Stomach (tissue), 9 donors: ENCODE measurements around the gene ARHGAP24. TPM values are rescaled to one million over a fixed set of nuclear protein-coding genes. Genes with fewer than 3 reads are reported as not detected.
"Not testable (repeated sequence)": the region's sequence is repeated elsewhere in the genome, so short reads cannot be mapped to it uniquely, and the experiment has no call there.

Experiments
- DNase-seq, 2 donors: peaks; one replicate each; pipeline versions ENCODE4 v3.0.0 to v3.0.0-alpha.2; 2013 to 2019
- H3K27ac ChIP-seq, 5 donors: fragments of 200-600 bp in 4 of 5; sonication (generic) in 4 of 5; one replicate each; pipeline ENCODE4 v1.5.1; 2013 to 2019; ENCODE audit warnings: mild to moderate bottlenecking in 1 of 5, moderate library complexity in 1 of 5
- H3K27me3 ChIP-seq, 3 donors: fragments of 200-600 bp; sonication (generic); one replicate each; pipeline ENCODE4 v1.5.1; 2017 to 2019; ENCODE audit warnings: mixed run types in 1 of 3
- H3K36me3 ChIP-seq, 4 donors: fragments of 200-600 bp; sonication (generic); 1 replicate in 3 of 4; 2 replicates in 1 of 4; pipeline ENCODE4 v1.5.1; 2016 to 2019
- H3K4me1 ChIP-seq, 4 donors: fragments of 200-600 bp; sonication (generic); one replicate each; pipeline ENCODE4 v1.5.1; 2016 to 2019
- H3K4me3 ChIP-seq, 4 donors: fragments of 200-600 bp; sonication (generic) in 3 of 4; one replicate each; pipeline ENCODE4 v1.5.1; 2016 to 2019; ENCODE audit warnings: mild to moderate bottlenecking in 1 of 4
- H3K9me3 ChIP-seq, 4 donors: fragments of 200-600 bp; sonication (generic); one replicate each; pipeline ENCODE4 v1.5.1; 2016 to 2019
- CTCF ChIP-seq, 7 experiments: fragments of 450-650 bp in 4 of 7; fragments of 200-600 bp in 3 of 7; sonication (generic) in 3 of 7; IDR thresholded peaks; one replicate each; pipeline ENCODE4 v1.5.1; 2016 to 2019; ENCODE audit warnings: antibody characterized with exemption in 7 of 7, control low read depth in 2 of 7, mild to moderate bottlenecking in 1 of 7
- EP300 ChIP-seq: sonication (generic); formaldehyde crosslinking; IDR thresholded peaks from one replicate; pipeline ENCODE4 v1.6.1; 2017; ENCODE audit warnings: antibody characterized with exemption
- POLR2A ChIP-seq, 4 donors: fragments of 450-650 bp; IDR thresholded peaks; one replicate each; pipeline ENCODE4 v1.6.1; 2016; ENCODE audit warnings: antibody characterized with exemption in 4 of 4, control low read depth in 2 of 4, mild to moderate bottlenecking in 1 of 4, moderate library complexity in 1 of 4
- POLR2AphosphoS5 ChIP-seq, 3 donors: sonication (generic); formaldehyde crosslinking; IDR thresholded peaks; one replicate each; pipeline ENCODE4 v1.6.1; 2016; ENCODE audit warnings: antibody characterized with exemption in 3 of 3
- WGBS, 5 donors: extraction: QIAGEN DNeasy Blood & Tissue Kit in 3 of 5; methylation state at CpG; one replicate each; pipeline versions ENCODE4 v1.1.5 to v1.1.7; 2013 to 2018; 5-methylcytosine and 5-hydroxymethylcytosine counted together
- intact Hi-C: fragments of 100-400 bp; cut with DNase I; formaldehyde crosslinking; loops from one replicate; pipeline ENCODE4 v1.15.1; 2023; ENCODE audit warnings: low total_unique reads
- polyA plus RNA-seq, 3 donors: library from polyadenylated mRNA; stranded (reverse); fragments of 200-250 nt; gene quantifications; one replicate each; pipeline ENCODE4 v1.2.3, GENCODE V29; 2013
- total RNA-seq, 5 donors: library from RNA; depleted of rRNA; stranded (reverse); fragments of >200 nt; gene quantifications; one replicate each; pipeline versions ENCODE4 v1.1.0 to v1.2.3, GENCODE V29; 2014 to 2016
- donor health status: healthy with polysubstance abuse.
- donor health status: Bipolar disorder and iron deficiency.
- donor health status: healthy.

ARHGAP24 gene
- total and polyA plus RNA-seq, 8 donors = 6.4 to 152 (median 33.5) TPM

DNA sequence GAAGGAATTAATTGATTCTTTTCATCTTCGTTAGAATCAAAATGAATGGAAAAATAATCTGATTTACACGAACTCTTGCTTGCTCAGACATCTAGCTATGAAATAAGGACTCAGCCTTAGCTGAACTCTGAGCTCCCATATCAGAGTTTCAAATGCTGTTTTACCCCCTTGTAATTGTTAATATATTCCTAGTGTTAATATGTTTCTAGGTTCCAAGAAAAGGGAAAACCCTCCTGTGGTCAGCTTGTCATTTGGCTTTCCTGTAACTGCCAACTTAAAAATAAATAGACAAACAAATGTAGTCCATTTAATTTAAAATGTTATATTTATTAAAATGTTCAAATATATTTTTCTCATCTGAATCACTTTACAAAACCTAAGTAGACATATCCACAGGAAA is 432.1 kb downstream of the ARHGAP24 start:
- no peaks in the 10 kb centered on the region for H3K36me3 ChIP-seq
- 79 to 94% (median 91%) methylated on average over 2 of the region's 2 CpGs for WGBS, 5 donors
- intact Hi-C loops = no loop called here
- TF ChIP-seq POLR2A (IDR thresholded peaks at IDR 0.05) (no peak), EP300 (no peak), POLR2AphosphoS5 (IDR thresholded peaks at IDR 0.05) (no peak), CTCF (IDR thresholded peaks at IDR 0.05) (no peak)
- DNase-seq = no peak
- H3K4me3 ChIP-seq = no peak overlapping the region
- no peaks in the 10 kb centered on the region for H3K9me3 ChIP-seq
- peaks cover 0 to 47% (median 31%) of the 10 kb centered on the region in 4 donors for H3K4me1 ChIP-seq
- no peaks in the 10 kb centered on the region for H3K27me3 ChIP-seq
- no peak overlapping the region for H3K27ac ChIP-seq

- H3K4me3 ChIP-seq = peak overlapping the region in 1 of 4 donors; percentile 11
- no peaks in the 10 kb centered on the region for H3K27me3 ChIP-seq
- peak overlapping the region in 3 of 5 donors; percentile 3 to 49 (median 13) for H3K27ac ChIP-seq
- TF ChIP-seq POLR2A (IDR thresholded peaks at IDR 0.05) = no peak
- TF ChIP-seq EP300 = no peak
- TF ChIP-seq CTCF (IDR thresholded peaks at IDR 0.05) = no peak
- intact Hi-C loops = no loop called here
- WGBS, 5 donors = 47 to 77% (median 59%) methylated on average over 4 to 10 of the region's 10 CpGs
- no peaks in the 10 kb centered on the region for H3K36me3 ChIP-seq
- DNase-seq = peak in 1 of 2 donors; percentile 79
- no peaks in the 10 kb centered on the region for H3K9me3 ChIP-seq
- H3K4me1 ChIP-seq = peaks cover 11 to 64% (median 40%) of the 10 kb centered on the region in 4 donors
Measured at GRCh38 chr4:85909851-85910250, 434.9 kb downstream of the ARHGAP24 start.

DNA sequence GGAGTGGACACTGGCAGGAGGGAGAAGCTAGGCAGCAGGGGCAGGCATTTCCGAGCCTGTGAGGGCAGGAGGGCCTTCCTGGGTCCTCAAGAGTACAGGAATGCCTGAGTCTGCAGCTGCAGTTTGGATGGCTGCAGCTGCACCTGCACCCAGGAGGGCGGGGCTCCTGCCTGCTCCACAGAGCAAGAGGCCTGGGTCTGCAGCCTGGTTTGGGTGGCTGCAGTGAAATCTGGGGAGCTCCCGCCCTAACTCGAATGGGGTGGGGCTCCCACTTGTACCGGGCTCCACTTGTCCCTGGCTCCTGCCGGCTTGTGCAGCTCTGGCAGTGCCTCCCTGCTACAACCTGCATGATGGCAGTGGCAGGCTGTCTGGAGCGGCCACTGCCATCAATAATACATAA is 436.0 kb downstream of the ARHGAP24 start:
- H3K9me3 ChIP-seq = no peaks in the 10 kb centered on the region
- H3K4me3 ChIP-seq = no peak overlapping the region
- no peaks in the 10 kb centered on the region for H3K36me3 ChIP-seq
- H3K27me3 ChIP-seq = no peaks in the 10 kb centered on the region
- peak overlapping the region in 1 of 5 donors; percentile 49 for H3K27ac ChIP-seq
- intact Hi-C loops = no loop called here
- H3K4me1 ChIP-seq = peaks cover 11 to 55% (median 33%) of the 10 kb centered on the region in 4 donors
- TF ChIP-seq CTCF (IDR thresholded peaks at IDR 0.05) (no peak), EP300 (no peak), POLR2A (IDR thresholded peaks at IDR 0.05) (no peak), POLR2AphosphoS5 (IDR thresholded peaks at IDR 0.05) (no peak)
- no peak for DNase-seq
- WGBS, 5 donors = 68 to 91% (median 81%) methylated on average over 7 of the region's 7 CpGs

DNA sequence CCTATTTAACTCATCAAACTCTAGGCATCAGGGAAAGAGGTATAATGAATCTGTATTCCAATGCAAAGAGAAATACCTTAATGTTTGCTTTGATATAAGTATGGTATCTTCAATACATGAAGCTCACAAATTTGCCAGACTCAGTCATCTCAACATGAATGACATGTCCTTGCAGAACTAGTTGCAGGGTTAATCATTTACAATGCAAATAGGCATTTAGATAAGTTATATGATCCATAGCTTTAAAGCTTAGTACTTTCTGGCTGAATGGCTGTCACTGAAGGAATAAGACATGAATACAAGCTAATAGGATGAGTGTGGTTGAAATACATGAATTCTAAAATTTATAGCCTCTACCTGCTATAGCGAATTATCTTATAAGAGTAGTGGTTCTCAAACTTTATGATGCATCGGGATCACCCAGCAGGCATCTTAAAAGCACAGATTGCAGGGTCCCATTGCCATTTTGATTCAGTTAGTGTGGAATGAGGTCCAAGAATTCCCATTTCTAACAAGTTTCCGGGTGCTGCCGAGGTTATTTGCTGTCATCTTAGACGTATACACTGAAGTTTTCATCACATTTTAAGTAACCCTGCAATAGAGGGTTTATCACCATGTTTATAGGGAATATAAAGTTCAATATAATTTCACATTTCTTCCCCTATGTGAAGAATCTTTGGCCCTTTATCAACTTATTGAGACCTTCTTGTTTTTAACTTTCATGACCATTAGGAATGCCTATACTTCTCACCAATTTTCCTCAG is 439.2 kb downstream of the ARHGAP24 start:
- WGBS, 5 donors = 89 to 95% (median 92%) methylated on average over 5 of the region's 5 CpGs
- Histone ChIP-seq H3K4me1 (peaks cover 14 to 39% (median 21%) of the 10 kb centered on the region in 4 donors), H3K36me3 (no peaks in the 10 kb centered on the region), H3K27ac (no peak overlapping the region), H3K9me3 (no peaks in the 10 kb centered on the region), H3K27me3 (no peaks in the 10 kb centered on the region), H3K4me3 (no peak overlapping the region)
- TF ChIP-seq EP300 = no peak
- no peak for DNase-seq
- intact Hi-C loops = no loop called here

DNA sequence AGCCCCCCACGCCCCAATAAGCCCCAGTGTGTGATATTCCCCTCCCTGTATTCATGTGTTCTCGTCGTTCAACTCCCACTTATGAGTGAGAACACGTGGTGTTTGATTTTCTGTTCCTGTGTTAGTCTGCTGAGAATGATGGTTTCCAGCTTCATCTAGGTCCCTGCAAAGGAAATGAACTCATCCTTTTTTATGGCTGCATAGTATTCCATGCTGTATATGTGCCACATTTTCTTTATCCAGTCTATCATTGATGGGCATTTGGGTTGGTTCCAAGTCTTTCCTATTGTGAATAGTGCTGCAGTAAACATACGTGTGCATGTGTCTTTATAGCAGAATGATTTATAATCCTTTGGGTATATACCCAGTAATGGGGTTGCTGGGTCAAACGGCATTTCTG is 440.6 kb downstream of the ARHGAP24 start:
- H3K27me3 ChIP-seq, H3K36me3 ChIP-seq, intact Hi-C loops, H3K4me3 ChIP-seq, DNase-seq, H3K27ac ChIP-seq, H3K9me3 ChIP-seq: not testable (repeated sequence)
- 64 to 99% (median 93%) methylated on average over 6 of the region's 6 CpGs for WGBS, 5 donors
- peaks cover 5 to 26% (median 19%) of the 10 kb centered on the region in 4 donors for H3K4me1 ChIP-seq
